ENCODE results near the gene GPANK1.

DNA sequence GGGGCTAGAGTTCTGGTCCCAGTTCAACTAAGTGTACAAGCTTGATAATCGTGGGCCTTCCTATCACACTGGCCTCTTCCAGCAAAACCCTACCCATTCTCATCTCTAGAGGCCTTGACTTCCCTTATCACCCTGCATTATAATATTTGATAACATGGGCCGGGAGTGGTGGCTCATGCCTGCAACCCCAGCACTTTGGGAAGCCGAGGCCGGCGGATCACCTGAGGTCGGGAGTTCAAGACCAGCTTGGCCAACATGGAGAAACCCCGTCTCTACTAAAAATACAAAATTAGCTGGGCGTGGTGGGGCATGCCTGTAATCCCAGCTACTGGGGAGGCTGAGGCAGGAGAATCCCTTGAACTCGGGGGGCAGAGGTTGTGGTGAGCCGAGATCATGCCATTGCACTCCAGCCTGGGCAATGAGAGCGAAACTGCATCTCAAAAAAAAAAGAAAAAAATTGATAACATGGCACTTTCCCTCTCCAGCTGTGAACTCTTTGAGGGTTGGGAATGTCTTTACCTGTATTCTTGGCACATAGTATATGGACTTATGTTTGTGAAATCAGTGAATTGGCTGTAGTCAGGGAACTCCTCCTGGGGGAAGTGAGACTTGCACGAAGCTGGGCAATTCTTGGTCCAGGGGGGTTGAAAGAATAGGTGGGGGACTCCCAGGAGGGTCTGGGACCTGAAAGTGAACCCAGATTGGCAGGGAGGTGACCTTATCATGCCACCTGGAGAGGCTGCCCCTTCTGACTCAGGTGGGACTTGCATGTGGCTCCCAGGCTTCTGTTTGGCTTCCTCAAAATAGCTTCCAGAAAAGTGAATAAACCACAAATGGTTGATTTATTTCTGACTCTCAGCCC lies 3.3 kb downstream of the GPANK1 start:
- TF ChIP-seq CTCF (IDR thresholded peaks at IDR 0.05) (no peak), POLR2A (IDR thresholded peaks at IDR 0.05) (no peak)

Data from adrenal gland (tissue), 5 donors.